Stimulated activated memory B cell treated with anti-CD40 and anti-IgM and Interleukin-4, amounts not matched to agents 10 μg/mL and 1 μg/mL and 100 μg/mL, for 72 hours (primary cell): ENCODE data around the gene RUSC2.
A peak's percentile ranks its signal among the peaks of the same experiment; 100 is the strongest.
"Not testable (repeated sequence)": the region's sequence is repeated elsewhere in the genome, so short reads cannot be mapped to it uniquely, and the experiment has no call there.

Experiments used
- ATAC-seq: fragments of 150-1000 bp; cut with Tn5 transposase; 2 replicates; pipeline ENCODE4 v1.10.0; 2021
- H3K27ac Mint-ChIP-seq: one replicate; pipeline ENCODE4 v1.8.0; 2022; ENCODE audit warnings: mild to moderate bottlenecking, mixed read lengths
- H3K27me3 Mint-ChIP-seq: one replicate; pipeline ENCODE4 v1.8.0; 2022; ENCODE audit warnings: mixed read lengths
- H3K36me3 Mint-ChIP-seq: one replicate; pipeline ENCODE4 v1.8.0; 2022; ENCODE audit warnings: mixed read lengths
- H3K4me1 Mint-ChIP-seq: one replicate; pipeline ENCODE4 v1.8.0; 2022; ENCODE audit warnings: mixed read lengths
- H3K4me3 Mint-ChIP-seq: one replicate; pipeline ENCODE4 v1.8.0; 2022; ENCODE audit warnings: mild to moderate bottlenecking, moderate library complexity, mixed read lengths
- H3K9me3 Mint-ChIP-seq: one replicate; pipeline ENCODE4 v1.8.0; 2022; ENCODE audit warnings: mixed read lengths

Gene RUSC2

GRCh38 chr9:35510383-35510753 lies 20.5 kb downstream of the RUSC2 start:
- Mint-ChIP-seq H3K36me3 (no peaks in the 10 kb centered on the region), H3K27me3 (peaks cover 18% of the 10 kb centered on the region), H3K4me1 (no peaks in the 10 kb centered on the region), H3K27ac (no peak overlapping the region), H3K4me3 (no peak overlapping the region), H3K9me3 (no peaks in the 10 kb centered on the region)
- ATAC-seq = no peak

- H3K4me1 Mint-ChIP-seq = no peaks in the 10 kb centered on the region
- H3K4me3 Mint-ChIP-seq = no peak overlapping the region
- no peak overlapping the region for H3K27ac Mint-ChIP-seq
- H3K9me3 Mint-ChIP-seq = no peaks in the 10 kb centered on the region
- H3K27me3 Mint-ChIP-seq = peaks cover 18% of the 10 kb centered on the region
- ATAC-seq = no peak
- no peaks in the 10 kb centered on the region for H3K36me3 Mint-ChIP-seq
These were observed 21.0 kb downstream of the RUSC2 start for GRCh38 chr9:35510754-35511428.

- Mint-ChIP-seq H3K4me1 (no peaks in the 10 kb centered on the region), H3K27ac (no peak overlapping the region), H3K4me3 (no peak overlapping the region), H3K36me3 (no peaks in the 10 kb centered on the region), H3K27me3 (peaks cover 18% of the 10 kb centered on the region), H3K9me3 (no peaks in the 10 kb centered on the region)
- ATAC-seq = peak; percentile 45
These were observed 21.5 kb downstream of the RUSC2 start for GRCh38 chr9:35511453-35511852.

- H3K9me3 Mint-ChIP-seq = no peaks in the 10 kb centered on the region
- no peak overlapping the region for H3K27ac Mint-ChIP-seq
- no peaks in the 10 kb centered on the region for H3K4me1 Mint-ChIP-seq
- H3K27me3 Mint-ChIP-seq = peaks cover 7% of the 10 kb centered on the region
- ATAC-seq = no peak
- H3K4me3 Mint-ChIP-seq = no peak overlapping the region
- no peaks in the 10 kb centered on the region for H3K36me3 Mint-ChIP-seq
These were observed 25.9 kb downstream of the RUSC2 start for GRCh38 chr9:35515766-35516165.

GRCh38 chr9:35516479-35516878 lies 26.6 kb downstream of the RUSC2 start:
- H3K27ac Mint-ChIP-seq = no peak overlapping the region
- no peaks in the 10 kb centered on the region for H3K36me3 Mint-ChIP-seq
- no peaks in the 10 kb centered on the region for H3K9me3 Mint-ChIP-seq
- no peak overlapping the region for H3K4me3 Mint-ChIP-seq
- no peaks in the 10 kb centered on the region for H3K4me1 Mint-ChIP-seq
- ATAC-seq = no peak
- peaks cover 7% of the 10 kb centered on the region for H3K27me3 Mint-ChIP-seq

GRCh38 chr9:35517131-35517530 lies 27.2 kb downstream of the RUSC2 start:
- no peak overlapping the region for H3K27ac Mint-ChIP-seq
- no peak overlapping the region for H3K4me3 Mint-ChIP-seq
- H3K27me3 Mint-ChIP-seq = peaks cover 7% of the 10 kb centered on the region
- no peaks in the 10 kb centered on the region for H3K4me1 Mint-ChIP-seq
- H3K9me3 Mint-ChIP-seq = no peaks in the 10 kb centered on the region
- H3K36me3 Mint-ChIP-seq = no peaks in the 10 kb centered on the region
- ATAC-seq = no peak

- Mint-ChIP-seq H3K4me3 (no peak overlapping the region), H3K36me3 (no peaks in the 10 kb centered on the region), H3K27ac (no peak overlapping the region), H3K27me3 (peaks cover 5% of the 10 kb centered on the region), H3K9me3 (no peaks in the 10 kb centered on the region), H3K4me1 (no peaks in the 10 kb centered on the region)
- no peak for ATAC-seq
These were observed 27.8 kb downstream of the RUSC2 start for GRCh38 chr9:35517552-35518224.

GRCh38 chr9:35518225-35518821 lies 28.4 kb downstream of the RUSC2 start:
- Mint-ChIP-seq H3K4me1 (no peaks in the 10 kb centered on the region), H3K36me3 (no peaks in the 10 kb centered on the region), H3K27me3 (no peaks in the 10 kb centered on the region), H3K4me3 (no peak overlapping the region), H3K27ac (no peak overlapping the region), H3K9me3 (no peaks in the 10 kb centered on the region)
- no peak for ATAC-seq

GRCh38 chr9:35518981-35519679 lies 29.2 kb downstream of the RUSC2 start:
- no peak overlapping the region for H3K4me3 Mint-ChIP-seq
- no peak for ATAC-seq
- no peaks in the 10 kb centered on the region for H3K9me3 Mint-ChIP-seq
- no peak overlapping the region for H3K27ac Mint-ChIP-seq
- H3K4me1 Mint-ChIP-seq = no peaks in the 10 kb centered on the region
- no peaks in the 10 kb centered on the region for H3K27me3 Mint-ChIP-seq
- H3K36me3 Mint-ChIP-seq = no peaks in the 10 kb centered on the region

- H3K9me3 Mint-ChIP-seq = no peaks in the 10 kb centered on the region
- ATAC-seq = no peak
- no peak overlapping the region for H3K4me3 Mint-ChIP-seq
- no peak overlapping the region for H3K27ac Mint-ChIP-seq
- H3K27me3 Mint-ChIP-seq = no peaks in the 10 kb centered on the region
- H3K4me1 Mint-ChIP-seq = no peaks in the 10 kb centered on the region
- H3K36me3 Mint-ChIP-seq = no peaks in the 10 kb centered on the region
These were observed 29.9 kb downstream of the RUSC2 start for GRCh38 chr9:35519692-35520363.

GRCh38 chr9:35520364-35520710 lies 30.4 kb downstream of the RUSC2 start:
- Mint-ChIP-seq H3K36me3 (no peaks in the 10 kb centered on the region), H3K27me3 (no peaks in the 10 kb centered on the region), H3K27ac (no peak overlapping the region), H3K4me3 (no peak overlapping the region), H3K4me1 (no peaks in the 10 kb centered on the region), H3K9me3 (no peaks in the 10 kb centered on the region)
- ATAC-seq = no peak

GRCh38 chr9:35521708-35522107 lies 31.8 kb downstream of the RUSC2 start:
- Mint-ChIP-seq H3K27me3 (no peaks in the 10 kb centered on the region), H3K4me3 (no peak overlapping the region), H3K27ac (no peak overlapping the region), H3K36me3 (no peaks in the 10 kb centered on the region), H3K4me1 (peaks cover 1% of the 10 kb centered on the region), H3K9me3 (no peaks in the 10 kb centered on the region)
- ATAC-seq = no peak

GRCh38 chr9:35522187-35522586 lies 32.3 kb downstream of the RUSC2 start:
- Mint-ChIP-seq H3K36me3 (no peaks in the 10 kb centered on the region), H3K27ac (no peak overlapping the region), H3K4me3 (no peak overlapping the region), H3K27me3 (no peaks in the 10 kb centered on the region), H3K4me1 (peaks cover 6% of the 10 kb centered on the region), H3K9me3 (no peaks in the 10 kb centered on the region)
- no peak for ATAC-seq

GRCh38 chr9:35522700-35523099 lies 32.8 kb downstream of the RUSC2 start:
- H3K27ac Mint-ChIP-seq = no peak overlapping the region
- H3K4me1 Mint-ChIP-seq = peaks cover 6% of the 10 kb centered on the region
- no peak for ATAC-seq
- no peaks in the 10 kb centered on the region for H3K9me3 Mint-ChIP-seq
- no peaks in the 10 kb centered on the region for H3K36me3 Mint-ChIP-seq
- no peaks in the 10 kb centered on the region for H3K27me3 Mint-ChIP-seq
- no peak overlapping the region for H3K4me3 Mint-ChIP-seq

- H3K36me3 Mint-ChIP-seq, H3K27ac Mint-ChIP-seq, ATAC-seq, H3K27me3 Mint-ChIP-seq, H3K4me1 Mint-ChIP-seq, H3K4me3 Mint-ChIP-seq, H3K9me3 Mint-ChIP-seq: not testable (repeated sequence)
These were observed 33.6 kb downstream of the RUSC2 start for GRCh38 chr9:35523556-35523955.
